Measurements from ENCODE around the gene LHX5.

GRCh38 chr12:113416091-113416754 lies 55.4 kb downstream of the LHX5 start:
- TF ChIP-seq CTCF (IDR thresholded peaks at IDR 0.05; ENCODE audit: insufficient read depth, low read length, poor library complexity, severe bottlenecking) (no peak), EZH2phosphoT487 (conservative IDR thresholded peaks at IDR 0.05; ENCODE audit: low read length) (no peak)

Measured in SU-DHL-6 (cell line).